ENCODE measurements around the gene PIEZO2. TPM values are rescaled to one million over a fixed set of nuclear protein-coding genes. Genes with fewer than 3 reads are reported as not detected.

The PIEZO2 gene
- polyA plus RNA-seq, 1 donor (not counting 4 experiments of a cell fraction or from before 2014, with no cell fraction given): not detected

- Histone ChIP-seq H3K4me1 (ENCODE audit: control insufficient read depth, extremely low read depth, insufficient read depth, low read length) (no peaks in the 10 kb centered on the region), H3K27me3 (ENCODE audit: control insufficient read depth, extremely low read depth, insufficient read depth, low read length) (no peaks in the 10 kb centered on the region), H2AFZ (ENCODE audit: control insufficient read depth, low read length) (no peak overlapping the region), H3K9me3 (ENCODE audit: control insufficient read depth, low read depth, low read length) (no peaks in the 10 kb centered on the region), H3K4me2 (ENCODE audit: control insufficient read depth, extremely low read depth, insufficient read depth, low read depth, low read length) (no peak overlapping the region), H4K20me1 (ENCODE audit: control insufficient read depth, extremely low read depth, insufficient read depth, low read length) (no peaks in the 10 kb centered on the region), H3K9ac (ENCODE audit: control insufficient read depth, extremely low read depth, insufficient read depth, low read length) (no peak overlapping the region), H3K4me3 (ENCODE audit: control insufficient read depth in 2 of 3, extremely low read depth in 1 of 3, insufficient read depth in 2 of 3, low read depth in 1 of 3, low read length in 3 of 3) (no peak overlapping the region), H3K27ac (ENCODE audit: control insufficient read depth, insufficient read depth, low read length) (no peak overlapping the region), H3K9me1 (ENCODE audit: control insufficient read depth, extremely low read depth, insufficient read depth, low read length) (no peaks in the 10 kb centered on the region), H3K79me2 (ENCODE audit: control insufficient read depth, insufficient read depth, low read length) (no peaks in the 10 kb centered on the region), H3K36me3 (ENCODE audit: control insufficient read depth in 2 of 2, extremely low read depth in 1 of 2, insufficient read depth in 2 of 2, low read length in 2 of 2) (no peaks in the 10 kb centered on the region)
- no peak for TF ChIP-seq CTCF (optimal IDR thresholded peaks at IDR 0.05 in 1 of 3, IDR thresholded peaks at IDR 0.05 in 1 of 3, conservative IDR thresholded peaks at IDR 0.05 in 1 of 3; ENCODE audit: extremely low read depth in 1 of 3, insufficient read depth in 2 of 3, low read length in 3 of 3)
- no peak for TF ChIP-seq EZH2 (IDR thresholded peaks at IDR 0.05; ENCODE audit: low read length)
- DNase-seq (ENCODE audit: low read depth, low spot score) (no peak), FAIRE-seq (no peak)
- dilution Hi-C loops (cut with MboI; ENCODE audit: extremely low pct_ligation_motif_present, low sequenced_read_pairs): no loop called here
These were observed 250.9 kb downstream of the PIEZO2 start for GRCh38 chr18:10898417-10898974.

DNA sequence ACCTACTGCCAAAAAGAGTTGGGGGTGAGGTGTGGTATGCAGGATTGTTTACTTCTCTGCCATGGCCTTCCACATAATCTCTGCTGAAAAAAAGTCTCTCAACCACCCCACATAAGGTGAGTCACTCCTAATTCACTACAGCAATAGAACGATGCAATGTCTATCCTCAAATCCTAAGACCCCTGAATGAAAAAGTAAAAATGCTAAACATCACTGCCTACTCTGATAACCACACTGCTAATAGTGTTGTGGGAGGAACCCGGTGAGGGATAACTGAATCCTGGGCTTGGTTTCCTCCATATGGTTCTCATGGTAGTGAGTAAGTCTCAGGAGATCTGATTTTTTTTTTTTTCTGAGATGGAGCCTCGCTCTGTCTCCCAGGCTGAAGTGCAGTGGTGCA, 252.5 kb downstream of the PIEZO2 start:
- no peak overlapping the region for H3K4me2 ChIP-seq (ENCODE audit: control insufficient read depth, extremely low read depth, insufficient read depth, low read depth, low read length)
- DNase-seq (ENCODE audit: low read depth, low spot score) (no peak), FAIRE-seq (no peak)
- no peak for TF ChIP-seq EZH2 (IDR thresholded peaks at IDR 0.05; ENCODE audit: low read length)
- no peak for TF ChIP-seq CTCF (optimal IDR thresholded peaks at IDR 0.05 in 1 of 3, IDR thresholded peaks at IDR 0.05 in 1 of 3, conservative IDR thresholded peaks at IDR 0.05 in 1 of 3; ENCODE audit: extremely low read depth in 1 of 3, insufficient read depth in 2 of 3, low read length in 3 of 3)
- H3K27me3 ChIP-seq (ENCODE audit: control insufficient read depth, extremely low read depth, insufficient read depth, low read length): no peaks in the 10 kb centered on the region
- no peak overlapping the region for H3K9ac ChIP-seq (ENCODE audit: control insufficient read depth, extremely low read depth, insufficient read depth, low read length)
- H2AFZ ChIP-seq (ENCODE audit: control insufficient read depth, low read length): no peak overlapping the region
- H3K36me3 ChIP-seq (ENCODE audit: control insufficient read depth in 2 of 2, extremely low read depth in 1 of 2, insufficient read depth in 2 of 2, low read length in 2 of 2): no peaks in the 10 kb centered on the region
- dilution Hi-C loops (cut with MboI; ENCODE audit: extremely low pct_ligation_motif_present, low sequenced_read_pairs): no loop called here
- H3K9me3 ChIP-seq (ENCODE audit: control insufficient read depth, low read depth, low read length): no peaks in the 10 kb centered on the region
- no peak overlapping the region for H3K4me3 ChIP-seq (ENCODE audit: control insufficient read depth in 2 of 3, extremely low read depth in 1 of 3, insufficient read depth in 2 of 3, low read depth in 1 of 3, low read length in 3 of 3)
- H4K20me1 ChIP-seq (ENCODE audit: control insufficient read depth, extremely low read depth, insufficient read depth, low read length): no peaks in the 10 kb centered on the region
- no peaks in the 10 kb centered on the region for H3K79me2 ChIP-seq (ENCODE audit: control insufficient read depth, insufficient read depth, low read length)
- H3K9me1 ChIP-seq (ENCODE audit: control insufficient read depth, extremely low read depth, insufficient read depth, low read length): no peaks in the 10 kb centered on the region
- H3K27ac ChIP-seq (ENCODE audit: control insufficient read depth, insufficient read depth, low read length): no peak overlapping the region
- H3K4me1 ChIP-seq (ENCODE audit: control insufficient read depth, extremely low read depth, insufficient read depth, low read length): no peaks in the 10 kb centered on the region

Data from keratinocyte (primary cell).